PFSK-1 (cell line): Measurements from ENCODE around the gene NT5C2.

Experiments used
- FOXP2 ChIP-seq: optimal IDR thresholded peaks from 2 replicates; pipeline ENCODE3; 2011; ENCODE audit warnings: borderline replicate concordance, control low read depth, inconsistent platforms; ENCODE audit not compliant: insufficient read depth; ENCODE audit errors: extremely low read length, extremely low read depth
- POLR2AphosphoS5 ChIP-seq: IDR thresholded peaks from 2 replicates; pipeline ENCODE4 v1.6.1; 2012; ENCODE audit warnings: low read depth, mild to moderate bottlenecking, control low read depth, low read length, moderate library complexity
- REST ChIP-seq, 2 experiments: IDR thresholded peaks; 2 replicates each; pipeline versions ENCODE4 v1.6.1 to v1.8.0; 2011 to 2012; ENCODE audit warnings: low read depth in 2 of 2, low read length in 2 of 2, control low read depth in 1 of 2, inconsistent platforms in 1 of 2, mild to moderate bottlenecking in 1 of 2, moderate library complexity in 1 of 2; ENCODE audit not compliant: insufficient read depth in 1 of 2
- SIN3A ChIP-seq: IDR thresholded peaks from 2 replicates; pipeline ENCODE4 v1.6.1; 2012; ENCODE audit warnings: mild to moderate bottlenecking, low read length, moderate library complexity, borderline replicate concordance; ENCODE audit not compliant: insufficient read depth
- TAF1 ChIP-seq: IDR thresholded peaks from 2 replicates; pipeline ENCODE4 v1.6.1; 2012; ENCODE audit warnings: low read length, control low read depth, borderline replicate concordance; ENCODE audit not compliant: insufficient read depth

Gene NT5C2

GRCh38 chr10:103072276-103072675 lies 120.8 kb downstream of the NT5C2 start:
- TF ChIP-seq POLR2AphosphoS5 (no peak), REST (IDR thresholded peaks at IDR 0.05; ENCODE audit: insufficient read depth in 1 of 2, low read depth in 2 of 2, low read length in 2 of 2) (no peak), FOXP2 (no peak), TAF1 (no peak), SIN3A (no peak)

GRCh38 chr10:103069453-103070331 lies 123.4 kb downstream of the NT5C2 start:
- TF ChIP-seq POLR2AphosphoS5 (no peak), FOXP2 (no peak), SIN3A (no peak), TAF1 (no peak), REST (IDR thresholded peaks at IDR 0.05; ENCODE audit: insufficient read depth in 1 of 2, low read depth in 2 of 2, low read length in 2 of 2) (no peak)

- TF ChIP-seq TAF1, result no peak
- no peak for TF ChIP-seq FOXP2
Measured at GRCh38 chr10:103067956-103068355, 125.1 kb downstream of the NT5C2 start.

- TF ChIP-seq REST (IDR thresholded peaks at IDR 0.05; ENCODE audit: insufficient read depth in 1 of 2, low read depth in 2 of 2, low read length in 2 of 2) (no peak), POLR2AphosphoS5 (no peak), FOXP2 (no peak), TAF1 (no peak), SIN3A (no peak)
Measured at GRCh38 chr10:103067484-103067883, 125.6 kb downstream of the NT5C2 start.

- TF ChIP-seq SIN3A, result no peak
- TF ChIP-seq TAF1, result no peak
- TF ChIP-seq FOXP2, result no peak
- TF ChIP-seq REST (IDR thresholded peaks at IDR 0.05; ENCODE audit: insufficient read depth in 1 of 2, low read depth in 2 of 2, low read length in 2 of 2), result no peak
Measured at GRCh38 chr10:103066141-103067098, 126.7 kb downstream of the NT5C2 start.
